HG03457 (cell line): ENCODE data around the gene DBI.
"Not testable (repeated sequence)": the region's sequence is repeated elsewhere in the genome, so short reads cannot be mapped to it uniquely, and the experiment has no call there.

Experiments
- ATAC-seq: cut with Tn5 transposase; IDR thresholded peaks from one replicate; pipeline ENCODE4 v1.9.1; 2021; ENCODE audit warnings: moderate number of reproducible peaks; ENCODE audit not compliant: unreplicated experiment

Gene DBI

GRCh38 chr2:119393971-119394748 is 27.4 kb downstream of the DBI start:
- ATAC-seq, result no peak

GRCh38 chr2:119397196-119397595 is 30.4 kb downstream of the DBI start:
- no peak for ATAC-seq

DNA sequence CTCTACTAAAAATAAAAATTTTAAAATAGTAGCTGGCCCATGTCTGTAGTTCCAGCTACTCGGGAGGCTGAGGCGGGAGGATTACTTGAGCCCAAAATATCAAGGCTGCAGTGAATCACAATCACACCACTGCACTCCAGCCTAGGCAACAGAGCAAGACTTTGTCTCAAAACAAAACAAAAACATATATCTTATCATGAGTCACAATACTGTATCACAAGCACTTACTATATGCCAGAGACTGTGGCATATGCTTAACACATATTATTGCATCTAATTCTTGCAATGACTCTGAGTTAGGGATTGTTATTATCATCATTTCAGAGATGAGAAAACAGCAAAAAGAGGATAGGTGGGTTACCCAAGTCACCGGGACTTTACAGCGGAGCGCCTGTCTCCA is 35.3 kb downstream of the DBI start:
- ATAC-seq, result no peak

DNA sequence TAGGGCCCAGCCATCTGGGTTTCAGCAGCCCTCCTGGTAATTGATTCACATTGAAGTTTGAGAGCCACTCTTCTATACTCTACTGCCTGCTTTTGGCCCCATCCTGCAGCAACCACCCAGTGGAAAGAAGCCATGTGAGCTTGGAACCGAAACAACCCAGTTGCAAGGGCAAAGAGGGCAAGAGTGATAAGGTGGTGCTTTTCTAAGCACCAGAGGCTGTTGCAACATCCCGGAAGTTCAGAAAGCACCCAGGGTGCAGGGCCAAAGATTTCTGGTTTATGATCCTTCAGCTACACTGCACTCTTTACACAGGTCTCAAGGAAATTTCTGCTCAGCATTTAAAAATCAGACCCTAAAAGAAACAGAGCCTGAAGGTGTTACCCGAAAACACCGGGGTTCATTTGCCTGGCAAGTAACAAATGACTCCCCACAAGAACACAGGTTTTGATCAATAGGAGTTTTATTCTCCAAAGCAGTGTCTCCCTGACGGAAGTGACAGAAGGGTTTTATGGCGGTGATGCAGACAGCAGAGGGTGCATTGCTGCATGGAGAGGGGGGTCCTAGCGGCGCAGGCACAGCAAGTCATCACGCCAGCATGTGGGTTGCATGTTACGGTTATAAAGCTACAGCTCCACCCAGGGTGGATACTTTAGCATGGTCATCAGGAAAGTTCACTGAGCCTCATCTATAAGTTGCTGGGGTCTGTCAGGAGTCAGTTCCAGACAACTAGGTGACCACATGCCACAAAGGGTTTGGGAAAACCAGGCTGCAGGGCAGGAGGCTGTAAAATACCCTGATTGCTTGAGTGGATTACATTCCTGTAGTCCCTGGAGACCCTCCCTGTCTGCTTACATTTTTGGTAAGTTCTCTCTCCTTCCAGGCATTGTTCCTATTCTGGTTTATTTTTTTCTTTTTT is 36.1 kb downstream of the DBI start:
- no peak for ATAC-seq

DNA sequence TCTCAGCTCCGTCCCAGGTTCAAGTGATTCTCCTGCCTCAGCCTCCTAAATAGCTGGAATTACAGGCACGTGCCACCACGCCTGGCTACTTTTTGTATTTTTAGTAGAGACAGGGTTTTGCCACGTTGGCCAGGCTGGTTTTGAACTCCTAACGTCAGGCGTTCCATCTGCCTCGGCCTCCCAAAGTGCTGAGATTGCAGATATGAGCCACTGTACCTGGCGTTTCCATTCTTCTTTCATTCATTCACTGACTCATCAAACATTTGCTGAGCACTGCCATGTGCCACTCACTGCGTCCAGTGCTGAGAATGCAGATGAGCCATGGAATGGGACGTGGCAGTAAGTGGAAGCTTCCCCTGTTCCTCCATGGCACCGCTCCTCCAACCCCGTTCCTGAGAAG is 36.8 kb downstream of the DBI start:
- ATAC-seq, result not testable (repeated sequence)

GRCh38 chr2:119405151-119405550 is 38.4 kb downstream of the DBI start:
- ATAC-seq, result no peak

- ATAC-seq, result no peak
These were observed 40.8 kb downstream of the DBI start for GRCh38 chr2:119407430-119408220.

GRCh38 chr2:119408221-119408619 is 41.4 kb downstream of the DBI start:
- no peak for ATAC-seq

- no peak for ATAC-seq
These were observed 42.7 kb downstream of the DBI start for GRCh38 chr2:119409506-119409905.

DNA sequence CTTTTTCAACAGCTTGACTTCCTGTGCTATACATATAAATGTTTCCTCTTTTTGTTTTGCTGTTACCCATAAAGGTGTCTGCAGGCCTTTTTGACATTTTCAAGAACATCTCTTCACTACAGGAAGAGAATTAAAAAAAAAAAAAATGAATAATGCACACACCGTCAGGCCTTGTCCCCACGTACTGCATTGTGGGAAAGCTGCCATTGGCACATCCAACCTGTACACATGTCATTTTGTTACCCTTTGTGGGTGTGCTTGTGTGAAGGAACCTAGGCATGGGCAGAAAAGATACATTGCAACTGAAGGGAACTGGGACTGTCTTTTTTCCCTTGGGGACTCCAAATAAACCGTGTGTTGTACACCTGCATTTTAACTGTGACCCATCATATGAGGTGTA is 48.1 kb downstream of the DBI start:
- no peak for ATAC-seq

DNA sequence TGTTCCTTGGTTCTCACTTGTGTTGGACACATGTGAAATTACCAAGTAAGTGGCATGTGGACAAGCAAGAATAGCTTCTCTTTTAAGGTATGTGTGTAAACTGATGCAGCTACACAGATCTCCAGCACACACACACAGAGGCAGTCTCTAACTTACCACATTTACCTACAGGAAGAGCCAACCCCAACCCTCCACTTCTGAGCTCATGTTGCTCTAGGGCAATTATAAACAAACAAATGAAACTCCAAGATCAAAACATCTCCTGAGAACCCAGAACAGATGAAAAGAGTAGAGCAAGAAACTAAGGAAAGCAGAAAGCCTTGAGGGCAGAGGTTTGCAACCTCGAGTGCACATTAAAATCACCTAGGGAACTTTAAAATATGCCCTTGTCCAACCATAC is 48.9 kb downstream of the DBI start:
- ATAC-seq, result no peak

GRCh38 chr2:119416299-119416923 is 49.6 kb downstream of the DBI start:
- no peak for ATAC-seq

DNA sequence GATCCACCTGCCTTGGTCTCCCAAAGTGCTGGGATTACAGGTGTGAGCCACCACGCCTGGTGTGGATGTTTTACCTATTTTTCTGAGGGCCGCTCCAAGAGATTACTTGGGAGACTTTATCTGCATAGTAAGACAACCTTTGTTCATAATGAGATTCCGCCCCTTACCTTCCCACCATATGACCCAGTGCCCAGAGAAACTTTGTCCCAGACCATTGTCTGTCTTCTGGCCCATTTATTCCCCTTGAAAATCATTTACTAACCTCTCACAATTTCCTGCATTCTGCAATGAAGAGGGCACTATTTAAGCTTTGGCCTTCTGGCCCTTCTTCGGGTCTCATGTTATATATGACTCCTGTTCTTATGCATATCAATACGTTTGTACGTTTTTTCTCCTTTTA is 51.1 kb downstream of the DBI start:
- ATAC-seq, result no peak

GRCh38 chr2:119419065-119419464 is 52.3 kb downstream of the DBI start:
- ATAC-seq, result no peak

DNA sequence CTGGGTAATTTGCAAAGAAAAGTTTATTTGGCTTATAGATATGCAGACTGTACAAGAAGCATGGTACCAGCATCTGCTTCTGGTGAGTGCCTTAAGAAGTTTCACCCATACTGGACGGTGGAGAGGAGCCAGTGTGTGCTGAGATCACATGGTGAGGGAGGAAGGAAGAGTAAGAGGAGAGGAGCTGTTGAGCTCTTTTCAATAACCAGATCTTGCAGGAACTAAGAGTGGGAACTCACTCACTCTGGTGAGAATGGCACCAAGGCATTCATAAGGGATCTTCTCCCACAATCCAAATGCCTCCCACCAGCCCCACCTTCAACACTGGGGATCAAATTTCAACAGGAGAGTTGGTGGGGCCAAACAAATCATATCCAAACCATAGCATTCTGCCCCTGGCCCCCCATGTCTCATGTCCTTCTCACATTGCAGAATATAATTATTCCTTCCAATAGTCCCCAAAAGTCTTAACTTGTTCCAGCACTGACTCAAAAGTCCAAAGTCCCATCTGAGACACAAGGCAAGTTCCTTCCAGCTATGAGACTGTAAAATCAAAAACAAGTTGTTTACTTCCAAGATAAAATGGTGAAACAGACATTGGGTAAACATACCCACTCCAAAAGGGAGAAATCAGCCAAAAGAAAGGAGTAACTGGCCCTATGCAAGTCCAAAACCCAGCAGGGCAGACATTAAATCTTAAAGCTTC is 53.2 kb downstream of the DBI start:
- ATAC-seq, result no peak

DNA sequence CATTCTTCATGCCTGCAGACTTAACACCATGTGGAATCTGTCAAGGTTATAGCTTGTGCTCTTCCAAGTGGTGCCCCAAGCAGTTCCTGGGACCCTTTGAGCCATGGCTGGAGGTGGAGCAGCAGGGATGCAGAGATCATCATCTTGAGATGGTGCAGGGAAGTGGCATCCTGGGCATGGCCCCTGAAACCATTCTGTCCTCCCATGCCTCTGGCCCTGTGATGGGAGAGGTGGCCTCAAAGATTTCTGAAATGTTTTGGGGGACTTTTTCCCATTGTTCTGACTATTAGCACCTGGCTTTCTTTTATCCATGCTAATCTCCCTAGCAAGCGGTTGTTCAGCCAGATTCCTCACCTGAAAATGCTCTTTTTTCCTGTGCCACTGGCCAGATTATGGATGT is 54.5 kb downstream of the DBI start:
- no peak for ATAC-seq

- no peak for ATAC-seq
These were observed 55.0 kb downstream of the DBI start for GRCh38 chr2:119421741-119422140.
